GM18951 (cell line): Measurements from ENCODE around the gene ANGPTL5.

Experiments
- POLR2A ChIP-seq: IDR thresholded peaks from 4 replicates; pipeline ENCODE4 v1.6.1; 2011; ENCODE audit warnings: mild to moderate bottlenecking; ENCODE audit not compliant: insufficient read length, insufficient read depth; ENCODE audit errors: extremely low read depth
- in situ Hi-C: fragments of 300-500 bp; cut with MboI; formaldehyde crosslinking; loops from one replicate; pipeline ENCODE4 v1.12.0; 2022; ENCODE audit warnings: low sequenced_read_pairs, mixed read lengths, inconsistent platforms; ENCODE audit not compliant: unreplicated experiment

Gene ANGPTL5

DNA sequence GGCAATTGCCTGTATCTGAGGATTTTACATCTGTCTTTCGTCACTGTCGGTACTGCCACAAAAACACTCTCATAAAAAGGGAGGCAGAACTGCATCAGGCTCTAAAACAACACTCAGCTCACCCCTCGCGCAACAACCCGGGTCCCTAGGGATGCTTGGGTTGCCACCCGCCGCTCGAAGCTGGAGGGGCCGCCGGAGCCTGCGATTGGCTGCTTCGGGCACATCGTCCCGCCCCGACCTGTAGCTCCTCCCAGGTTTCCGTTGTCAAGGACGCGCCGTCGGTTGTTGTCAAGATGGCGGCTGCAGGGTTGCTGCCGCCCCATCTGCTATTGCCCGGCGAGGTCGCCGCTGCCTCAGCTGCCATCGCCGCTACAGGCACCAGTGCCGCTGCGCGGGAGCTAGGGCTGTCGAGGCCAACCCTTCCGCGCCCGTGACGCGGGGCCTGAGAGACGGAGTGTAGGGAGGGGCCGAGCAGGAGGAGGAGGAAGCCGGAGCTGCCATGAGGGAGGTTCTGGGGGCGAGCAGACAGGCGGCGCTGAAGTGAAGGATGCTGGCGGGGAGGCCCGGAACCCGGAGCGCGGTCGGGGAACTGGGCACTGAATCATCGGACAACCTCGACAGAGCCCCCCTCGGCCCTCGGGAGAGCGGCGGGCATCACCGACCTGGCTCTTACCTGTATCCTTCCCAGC is 1.4 kb downstream of the ANGPTL5 start, which contains the start of gene CEP126:
CEP126 (plus strand) TSS at position 273 of the 689 bp plus-strand sequence; CDS start at position 548, 275 bp downstream.
- in situ Hi-C loops: no loop called here
- TF ChIP-seq POLR2A: no peak

DNA sequence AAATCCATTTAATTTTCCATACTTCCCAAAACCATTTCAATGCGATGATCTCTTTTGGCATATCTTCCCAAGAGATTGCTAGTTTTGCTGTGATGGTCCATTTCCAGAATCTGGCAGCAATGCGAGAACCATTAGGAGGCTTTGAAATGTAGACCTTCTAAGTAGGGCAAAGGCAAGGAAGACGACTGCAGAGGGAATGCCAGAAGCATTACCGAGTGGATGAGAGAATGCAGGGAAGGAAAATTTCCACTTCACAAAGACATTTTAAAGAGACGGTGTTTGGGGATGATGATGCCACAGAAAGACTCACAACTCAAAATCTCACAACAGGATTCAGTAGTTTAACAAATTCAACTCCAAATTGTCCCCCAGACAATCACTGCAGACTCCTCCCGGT is 2.0 kb downstream of the ANGPTL5 start:
- in situ Hi-C loops: no loop called here
- no peak for TF ChIP-seq POLR2A

DNA sequence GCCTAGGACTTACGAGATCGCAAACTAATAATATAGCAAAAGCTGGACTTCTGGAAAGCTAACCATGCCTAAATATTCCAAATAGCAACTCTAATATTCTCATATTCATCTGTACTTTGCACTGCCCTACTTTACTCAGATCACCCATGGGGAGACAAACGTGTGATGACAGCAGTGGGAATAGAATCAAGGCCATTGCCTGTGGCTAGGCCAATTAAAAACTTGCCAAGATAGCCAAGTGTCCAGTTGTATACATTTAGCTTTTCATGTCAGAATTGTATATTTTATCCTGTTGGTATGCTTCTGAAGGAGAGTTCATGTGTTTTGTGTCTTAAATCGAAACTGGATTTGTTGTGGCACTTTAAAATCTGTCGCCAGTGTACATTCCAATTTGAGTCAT is 2.7 kb downstream of the ANGPTL5 start:
- in situ Hi-C loops: no loop called here
- no peak for TF ChIP-seq POLR2A

DNA sequence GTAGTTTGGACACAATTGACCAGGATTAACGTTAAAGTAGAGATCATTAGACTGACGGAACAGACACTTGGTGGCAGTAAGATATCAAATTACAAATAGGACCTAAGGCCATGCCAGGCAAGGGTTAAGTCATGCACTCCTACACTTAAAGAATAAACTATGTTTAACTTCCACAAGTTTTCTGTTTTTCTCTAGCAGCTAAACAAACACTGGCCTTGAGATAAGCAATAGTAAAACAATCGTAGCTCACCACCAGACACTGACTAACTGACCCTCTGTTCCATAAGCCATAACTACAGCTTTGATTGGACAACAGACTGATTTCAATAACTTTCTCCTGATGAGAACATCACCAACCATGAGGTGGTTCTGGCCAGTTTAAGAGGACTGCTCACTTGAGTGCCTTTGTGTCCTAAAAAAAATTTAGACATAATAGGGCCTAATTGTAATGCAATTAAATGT is 3.5 kb downstream of the ANGPTL5 start:
- in situ Hi-C loops: no loop called here
- TF ChIP-seq POLR2A: no peak

DNA sequence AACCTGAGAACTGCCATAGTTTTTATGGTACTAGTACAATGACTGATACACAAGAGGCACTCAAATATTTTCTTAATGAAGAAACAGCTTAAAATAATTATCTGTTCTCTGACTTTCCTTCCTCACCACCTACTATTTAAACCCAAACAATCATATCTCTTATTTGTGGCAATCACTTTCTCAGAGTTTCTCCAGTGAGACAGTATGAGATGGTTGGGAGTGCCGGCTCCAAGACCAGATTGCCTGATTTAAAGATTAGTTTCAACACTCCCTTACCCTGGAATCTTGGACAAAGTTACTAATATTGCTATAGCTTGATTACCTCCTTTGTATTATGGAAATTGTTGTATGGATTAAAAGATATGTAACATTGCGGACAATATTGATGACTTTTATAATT is 7.2 kb downstream of the ANGPTL5 start:
- no peak for TF ChIP-seq POLR2A
- in situ Hi-C loops: no loop called here

DNA sequence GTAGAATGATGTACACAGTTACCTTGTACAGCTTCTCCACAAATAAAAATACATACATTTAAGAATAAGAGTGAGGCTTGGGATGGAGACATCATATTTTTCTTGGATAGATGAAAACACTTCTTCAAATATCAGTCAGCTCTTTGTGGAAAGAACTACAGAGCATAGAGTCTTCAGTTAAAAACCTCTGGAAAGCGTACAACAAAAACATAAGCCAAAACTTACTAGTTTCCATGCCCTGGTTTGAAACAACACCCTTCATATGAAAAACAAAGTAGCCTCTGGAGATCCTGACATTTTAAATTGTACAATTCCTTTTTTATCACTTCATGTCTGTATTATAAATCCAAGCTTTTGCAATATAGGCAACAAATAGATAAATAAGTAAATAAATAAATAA is 8.5 kb downstream of the ANGPTL5 start:
- TF ChIP-seq POLR2A: no peak
- in situ Hi-C loops: no loop called here

DNA sequence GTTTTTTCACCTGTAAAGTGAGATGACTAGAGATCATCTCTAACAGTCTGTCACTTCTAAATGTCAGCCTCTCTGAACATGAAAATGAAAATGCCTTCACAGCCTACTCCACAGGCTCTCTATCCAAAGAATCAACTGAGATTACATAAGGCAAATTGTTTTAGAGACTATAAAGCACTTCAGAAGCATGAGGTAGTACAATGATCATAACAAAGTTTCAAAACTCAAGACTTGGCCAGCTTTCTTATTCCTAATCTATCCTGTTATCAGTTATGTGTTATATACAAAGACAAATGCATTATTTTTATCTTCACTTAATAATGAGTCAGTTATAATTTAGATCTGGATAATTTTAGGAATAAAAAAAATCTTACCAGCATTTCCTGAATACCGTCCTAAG is 21.8 kb downstream of the ANGPTL5 start:
- in situ Hi-C loops: no loop called here
- TF ChIP-seq POLR2A: no peak

DNA sequence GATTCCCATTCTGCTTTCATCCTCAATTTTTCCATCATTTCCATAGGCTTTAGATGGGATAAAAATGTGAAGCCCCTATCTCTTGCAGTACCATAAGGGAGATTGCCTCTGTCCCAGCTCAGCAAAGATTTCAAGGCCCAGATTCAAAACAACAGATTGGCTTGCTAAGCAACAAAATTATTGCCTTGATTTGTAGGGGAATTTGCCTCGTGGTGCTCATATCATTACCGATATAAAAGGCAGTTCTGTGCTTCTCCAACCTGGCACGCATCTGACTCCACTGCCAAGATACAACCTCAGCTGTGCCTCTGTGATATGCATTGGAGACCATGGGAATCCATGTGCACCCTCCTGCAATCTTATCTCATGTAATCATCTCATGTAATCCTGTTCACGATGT is 26.6 kb downstream of the ANGPTL5 start:
- in situ Hi-C loops: no loop called here

DNA sequence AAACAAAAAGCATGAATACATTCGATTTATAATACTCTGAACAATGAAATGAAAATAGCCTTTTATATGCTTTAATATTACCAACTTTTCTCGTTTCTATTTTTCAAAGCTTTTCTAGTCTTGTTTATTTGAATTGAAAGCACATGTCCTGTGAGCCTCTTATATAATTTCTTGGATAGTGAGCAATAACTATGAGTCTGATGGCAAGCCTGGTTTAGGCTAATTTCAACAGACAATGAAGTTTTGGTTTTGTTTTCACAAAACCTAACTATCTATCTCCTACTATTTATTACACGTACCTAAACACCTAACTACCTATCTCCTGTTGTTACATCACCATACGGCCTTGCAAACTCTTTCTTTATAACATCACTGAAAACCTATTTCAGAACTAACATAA is 30.7 kb downstream of the ANGPTL5 start:
- in situ Hi-C loops: no loop called here

More for the DNA sequence above, 26.6 kb downstream of the ANGPTL5 start:
- TF ChIP-seq POLR2A: no peak

DNA sequence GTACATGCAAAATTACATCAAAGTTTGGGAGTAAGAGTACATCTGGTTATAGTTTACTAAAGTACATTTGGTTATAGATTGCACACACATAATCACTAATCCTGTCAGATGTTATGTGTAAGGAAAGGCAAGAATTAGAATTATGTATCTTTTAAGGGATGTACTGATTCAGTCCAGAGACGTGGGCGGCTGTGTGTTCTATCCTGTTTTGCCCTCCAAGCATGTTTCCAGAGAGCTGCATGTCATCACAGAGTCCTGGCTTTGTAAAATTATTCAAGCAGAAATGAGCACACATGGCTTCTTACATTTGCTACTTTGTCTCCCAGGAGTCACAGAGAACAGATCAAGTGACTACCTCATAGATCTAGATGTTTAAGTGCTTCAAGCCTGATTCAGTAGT is 34.7 kb downstream of the ANGPTL5 start:
- in situ Hi-C loops: no loop called here

More for the DNA sequence above, 30.7 kb downstream of the ANGPTL5 start:
- TF ChIP-seq POLR2A: no peak

DNA sequence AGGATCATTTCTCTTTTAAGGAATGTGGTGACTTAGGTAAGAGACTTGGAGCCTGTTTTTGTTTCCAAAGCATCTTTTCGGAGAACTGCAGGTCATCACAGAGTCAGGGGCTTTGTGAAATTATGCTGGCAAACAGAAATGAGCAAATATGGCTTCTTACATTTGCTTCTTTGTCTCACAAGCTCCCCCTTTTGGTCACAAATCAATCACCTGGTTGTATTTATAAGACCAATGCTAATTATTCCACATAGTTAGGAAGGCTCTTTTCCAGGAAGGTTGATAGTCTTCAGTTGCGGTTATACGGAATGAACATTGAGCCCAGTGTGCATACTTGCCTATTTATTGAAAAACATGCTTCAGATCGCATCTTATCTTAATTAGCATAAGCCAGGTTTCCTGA is 36.1 kb downstream of the ANGPTL5 start:
- in situ Hi-C loops: no loop called here
- TF ChIP-seq POLR2A: no peak

More for the DNA sequence above, 34.7 kb downstream of the ANGPTL5 start:
- no peak for TF ChIP-seq POLR2A

DNA sequence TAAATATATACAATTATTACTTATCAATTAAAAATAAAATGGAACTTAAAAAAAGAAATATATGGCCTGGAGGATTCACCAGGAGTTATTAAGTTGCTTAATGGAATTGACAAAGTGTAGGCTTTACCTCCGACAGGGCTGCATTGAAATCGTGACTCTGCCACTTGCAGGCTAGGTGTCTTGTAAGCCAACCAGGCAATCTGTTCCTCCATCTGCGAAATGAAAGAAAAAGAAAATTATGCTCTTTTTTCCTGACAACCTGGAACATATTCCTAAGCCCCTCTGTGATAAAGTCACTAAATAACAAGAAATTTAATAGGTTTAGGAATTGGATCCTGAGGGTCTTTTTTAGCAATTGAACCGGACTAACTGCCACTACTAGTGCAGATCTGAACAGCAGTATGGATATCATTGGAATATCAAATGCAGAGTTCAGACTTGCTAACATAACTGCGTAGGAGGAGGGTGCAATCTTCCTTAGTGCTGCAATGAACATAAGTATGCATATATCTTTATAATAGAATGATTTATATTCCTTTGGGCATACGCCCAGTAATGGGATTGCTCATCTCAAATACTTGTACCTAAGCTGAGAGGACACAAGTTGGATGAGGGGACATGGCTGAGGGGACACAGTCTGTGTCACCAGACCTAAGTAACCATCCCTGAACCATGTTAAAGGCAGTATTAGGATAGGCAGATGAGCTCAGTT is 44.0 kb downstream of the ANGPTL5 start:
- in situ Hi-C loops: no loop called here

DNA sequence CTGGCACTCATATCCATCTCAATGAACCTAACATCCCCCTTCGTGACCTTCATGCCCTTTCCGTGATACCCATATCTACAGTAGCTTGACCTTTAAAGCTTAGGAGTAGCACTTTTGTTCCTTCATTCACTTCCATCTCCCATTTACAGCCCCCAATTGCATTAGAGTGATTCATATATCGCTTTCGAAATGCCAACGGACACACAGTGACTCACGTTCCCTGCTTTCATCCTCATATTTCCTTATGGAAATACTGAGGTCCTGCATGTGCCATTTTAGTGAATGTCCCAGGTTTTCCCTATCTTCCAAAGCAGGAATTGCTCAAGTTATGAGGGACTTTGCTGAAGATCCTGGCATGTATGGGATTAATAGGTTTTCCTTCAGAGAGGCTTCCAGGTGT is 45.8 kb downstream of the ANGPTL5 start:
- no peak for TF ChIP-seq POLR2A
- in situ Hi-C loops: no loop called here

More for the DNA sequence above, 44.0 kb downstream of the ANGPTL5 start:
- TF ChIP-seq POLR2A: no peak

DNA sequence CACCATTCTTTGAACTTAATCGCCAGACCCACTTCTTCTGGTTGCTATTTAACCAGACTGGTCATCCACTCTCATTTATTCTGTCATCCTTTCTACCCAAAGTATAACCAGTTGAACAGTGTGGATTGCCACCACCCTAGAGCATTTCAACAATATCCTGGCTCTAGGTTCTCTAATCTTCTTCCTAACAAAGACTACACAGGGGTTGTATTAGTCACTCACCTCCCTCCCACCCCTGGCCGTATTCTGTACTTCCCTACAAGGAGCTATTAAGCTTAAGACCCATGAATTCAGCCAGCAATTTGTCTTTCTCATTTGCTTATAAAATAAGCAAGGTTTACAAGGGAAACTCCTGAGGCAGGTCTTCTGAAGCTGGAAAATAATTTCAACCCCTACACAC is 48.4 kb downstream of the ANGPTL5 start:
- in situ Hi-C loops: no loop called here
- no peak for TF ChIP-seq POLR2A
